Esophagus (tissue), 2 donors: Measurements from ENCODE around the gene TMEM154. TPM values are rescaled to one million over a fixed set of nuclear protein-coding genes. Genes with fewer than 3 reads are reported as not detected.
A peak's percentile ranks its signal among the peaks of the same experiment; 100 is the strongest.

Experiments used
- H3K27ac ChIP-seq, 2 donors: one replicate each; pipeline ENCODE4 v1.5.1; 2013; ENCODE audit warnings: low read depth in 2 of 2, mild to moderate bottlenecking in 2 of 2, inconsistent platforms in 1 of 2, low read length in 1 of 2, moderate library complexity in 1 of 2
- H3K27me3 ChIP-seq, 2 donors: one replicate each; pipeline ENCODE4 v1.6.1; 2013; ENCODE audit warnings: low read length in 2 of 2, control low read depth in 1 of 2, mild to moderate bottlenecking in 1 of 2; ENCODE audit not compliant: insufficient read depth in 2 of 2, control insufficient read depth in 1 of 2
- H3K36me3 ChIP-seq, 2 donors: one replicate each; pipeline ENCODE4 v1.6.1; 2013; ENCODE audit warnings: low read length in 1 of 2; ENCODE audit not compliant: control insufficient read depth in 2 of 2, insufficient read depth in 2 of 2
- H3K4me1 ChIP-seq, 2 donors: one replicate each; pipeline ENCODE4 v1.6.1; 2013; ENCODE audit warnings: low read length in 1 of 2; ENCODE audit not compliant: control insufficient read depth in 2 of 2, insufficient read depth in 2 of 2
- H3K4me3 ChIP-seq, 2 donors: one replicate each; pipeline ENCODE4 v1.5.1; 2013; ENCODE audit warnings: low read length in 2 of 2, mild to moderate bottlenecking in 2 of 2, low read depth in 1 of 2, moderate library complexity in 1 of 2
- H3K9me3 ChIP-seq, 2 donors: one replicate each; pipeline ENCODE4 v1.6.1; 2013; ENCODE audit warnings: mild to moderate bottlenecking in 2 of 2, low read depth in 1 of 2, low read length in 1 of 2, moderate library complexity in 1 of 2; ENCODE audit not compliant: control insufficient read depth in 2 of 2, insufficient read depth in 1 of 2
- whole genome bisulfite sequencing, 2 donors: extraction: QIAGEN DNeasy Blood & Tissue Kit; methylation state at CpG; one replicate each; pipeline ENCODE4 v1.1.7; 2013; 5-methylcytosine and 5-hydroxymethylcytosine counted together
- polyA plus RNA-seq, 2 donors: library from polyadenylated mRNA; stranded (reverse); fragments of 200-250 nt; gene quantifications; one replicate each; pipeline ENCODE4 v1.2.3, GENCODE V29; 2013
- donor health status: healthy with polysubstance abuse.
- donor health status: Bipolar disorder and iron deficiency.

TMEM154 gene
- polyA plus RNA-seq, 2 donors: 17.7 to 24.2 TPM

DNA sequence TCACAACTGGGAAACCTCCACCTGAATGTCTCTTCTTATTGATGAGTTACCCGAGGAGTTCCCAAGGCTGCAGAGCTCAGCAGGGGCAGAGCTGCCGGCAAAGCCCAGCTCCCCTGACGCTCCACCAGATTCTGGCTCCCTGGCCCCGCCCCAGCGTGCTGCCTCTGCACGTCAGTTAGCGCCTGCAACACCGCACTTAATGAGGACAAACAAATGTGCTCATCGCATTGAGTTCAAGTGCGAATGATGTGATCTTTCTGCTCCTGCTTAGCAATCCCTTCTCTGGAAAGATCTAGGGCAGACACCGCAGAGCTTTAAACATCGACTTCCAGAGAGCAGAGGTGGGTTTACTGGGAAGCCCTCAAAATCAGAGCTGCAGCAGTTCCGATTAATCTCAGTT lies 88.4 kb downstream of the TMEM154 start:
- Histone ChIP-seq H3K27me3 (no peaks in the 10 kb centered on the region), H3K27ac (peak overlapping the region; percentile 5 to 82), H3K4me3 (peak overlapping the region; percentile 3 to 9), H3K36me3 (no peaks in the 10 kb centered on the region), H3K9me3 (no peaks in the 10 kb centered on the region), H3K4me1 (peaks cover 0 to 2% of the 10 kb centered on the region in 2 donors)
- 11 to 16% methylated on average over 13 of the region's 13 CpGs for whole genome bisulfite sequencing, 2 donors

DNA sequence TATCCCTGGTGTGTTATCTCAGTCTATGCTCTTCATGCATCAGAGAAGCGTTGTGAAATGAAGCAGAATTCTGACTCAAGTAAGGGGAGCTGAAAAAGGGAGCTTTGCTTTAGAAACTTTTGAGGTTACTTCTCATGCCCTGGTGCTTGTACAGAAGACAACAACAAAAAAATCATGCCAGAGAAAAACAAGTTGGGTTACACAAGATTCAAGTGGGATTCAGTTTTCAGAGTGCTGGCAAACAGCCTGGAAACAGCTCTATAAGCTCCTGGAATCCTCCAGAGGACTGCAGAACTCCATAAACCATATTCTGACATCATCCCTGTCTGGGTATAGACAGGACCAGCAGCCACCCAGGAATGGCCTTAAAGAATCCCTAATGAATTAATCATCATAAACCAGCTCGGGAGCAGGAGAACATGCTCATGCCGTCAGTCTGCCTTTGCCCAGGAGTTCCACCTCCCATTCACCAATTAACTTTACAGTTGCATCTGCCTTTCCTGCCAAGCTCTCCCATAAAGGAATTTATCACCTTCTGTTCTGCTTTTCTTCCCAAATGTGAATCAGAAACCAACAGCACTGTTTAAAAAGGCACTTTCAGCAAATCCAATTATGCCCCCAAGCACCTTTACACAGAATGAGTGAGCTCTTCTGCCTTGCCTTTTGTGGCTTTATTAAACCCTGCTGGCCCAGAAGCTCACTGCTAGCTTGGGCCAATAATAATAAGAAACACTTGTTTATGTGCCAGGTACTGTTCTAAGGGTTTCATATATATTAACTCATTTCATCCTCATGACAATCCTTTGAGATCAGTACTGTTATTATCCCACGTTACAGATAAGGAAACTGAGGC lies 89.4 kb downstream of the TMEM154 start:
- peak overlapping the region; percentile 39 to 75 for H3K27ac ChIP-seq
- H3K36me3 ChIP-seq: no peaks in the 10 kb centered on the region
- peaks cover 0 to 2% of the 10 kb centered on the region in 2 donors for H3K4me1 ChIP-seq
- H3K9me3 ChIP-seq: no peaks in the 10 kb centered on the region
- 30 to 35% methylated on average over 4 of the region's 4 CpGs for WGBS, 2 donors
- H3K4me3 ChIP-seq: no peak overlapping the region
- H3K27me3 ChIP-seq: no peaks in the 10 kb centered on the region

- peaks cover 0 to 2% of the 10 kb centered on the region in 2 donors for H3K4me1 ChIP-seq
- H3K9me3 ChIP-seq: no peaks in the 10 kb centered on the region
- 83% methylated on average over 4 of the region's 4 CpGs for WGBS, 2 donors
- no peak overlapping the region for H3K4me3 ChIP-seq
- no peaks in the 10 kb centered on the region for H3K27me3 ChIP-seq
- no peaks in the 10 kb centered on the region for H3K36me3 ChIP-seq
- H3K27ac ChIP-seq: no peak overlapping the region
Observed at GRCh38 chr4:152588869-152589268, 90.9 kb downstream of the TMEM154 start.

GRCh38 chr4:152587127-152587526 lies 92.7 kb downstream of the TMEM154 start:
- no peaks in the 10 kb centered on the region for H3K27me3 ChIP-seq
- 88% methylated on average over 3 of the region's 3 CpGs for WGBS, 2 donors
- H3K27ac ChIP-seq: no peak overlapping the region
- no peaks in the 10 kb centered on the region for H3K9me3 ChIP-seq
- H3K4me3 ChIP-seq: no peak overlapping the region
- peaks cover 0 to 2% of the 10 kb centered on the region in 2 donors for H3K4me1 ChIP-seq
- no peaks in the 10 kb centered on the region for H3K36me3 ChIP-seq

GRCh38 chr4:152586668-152587067 lies 93.1 kb downstream of the TMEM154 start:
- Histone ChIP-seq H3K9me3 (no peaks in the 10 kb centered on the region), H3K36me3 (no peaks in the 10 kb centered on the region), H3K4me1 (peaks cover 0 to 2% of the 10 kb centered on the region in 2 donors), H3K27ac (peak overlapping the region in 1 of 2 donors; percentile 65), H3K27me3 (no peaks in the 10 kb centered on the region), H3K4me3 (no peak overlapping the region)
- whole genome bisulfite sequencing, 2 donors: 73 to 85% methylated on average over 2 of the region's 2 CpGs

DNA sequence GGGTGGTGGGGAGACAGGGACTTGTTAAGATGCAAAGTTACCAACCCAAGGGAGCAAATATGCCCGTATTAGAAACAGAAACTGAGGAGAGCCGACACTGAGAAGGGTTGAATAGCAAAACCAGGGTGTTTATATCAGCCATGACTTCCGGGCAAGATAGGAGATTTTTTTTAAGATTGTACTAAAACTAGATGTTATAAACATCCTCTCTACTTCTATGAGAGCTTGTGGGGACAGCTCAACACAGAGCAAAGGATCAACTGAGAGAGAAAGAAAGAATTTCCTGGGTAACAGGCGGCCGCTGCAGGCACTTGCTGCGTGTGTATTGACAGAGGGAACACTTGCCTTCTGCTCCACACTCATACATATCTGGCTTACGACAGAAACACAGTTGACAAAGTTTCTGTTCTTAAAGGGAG lies 94.8 kb downstream of the TMEM154 start:
- Histone ChIP-seq H3K27ac (peak overlapping the region; percentile 16 to 24), H3K36me3 (no peaks in the 10 kb centered on the region), H3K27me3 (no peaks in the 10 kb centered on the region), H3K4me3 (no peak overlapping the region), H3K4me1 (peaks cover 0 to 2% of the 10 kb centered on the region in 2 donors), H3K9me3 (no peaks in the 10 kb centered on the region)
- WGBS, 2 donors: 51 to 55% methylated on average over 7 of the region's 7 CpGs

- WGBS, 2 donors: 85 to 86% methylated on average over 3 of the region's 3 CpGs
- Histone ChIP-seq H3K27ac (no peak overlapping the region), H3K4me1 (no peaks in the 10 kb centered on the region), H3K36me3 (no peaks in the 10 kb centered on the region), H3K4me3 (no peak overlapping the region), H3K9me3 (no peaks in the 10 kb centered on the region), H3K27me3 (no peaks in the 10 kb centered on the region)
Observed at GRCh38 chr4:152581536-152582160, 98.1 kb downstream of the TMEM154 start.

- no peaks in the 10 kb centered on the region for H3K36me3 ChIP-seq
- no peaks in the 10 kb centered on the region for H3K27me3 ChIP-seq
- 93 to 94% methylated on average over 6 of the region's 6 CpGs for WGBS, 2 donors
- H3K4me3 ChIP-seq: no peak overlapping the region
- H3K4me1 ChIP-seq: no peaks in the 10 kb centered on the region
- no peaks in the 10 kb centered on the region for H3K9me3 ChIP-seq
- H3K27ac ChIP-seq: no peak overlapping the region
Observed at GRCh38 chr4:152579916-152580315, 99.9 kb downstream of the TMEM154 start.

- no peak overlapping the region for H3K27ac ChIP-seq
- WGBS, 2 donors: 77 to 85% methylated on average over 11 of the region's 11 CpGs
- H3K9me3 ChIP-seq: no peaks in the 10 kb centered on the region
- H3K27me3 ChIP-seq: no peaks in the 10 kb centered on the region
- no peaks in the 10 kb centered on the region for H3K4me1 ChIP-seq
- H3K4me3 ChIP-seq: no peak overlapping the region
- H3K36me3 ChIP-seq: no peaks in the 10 kb centered on the region
Observed at GRCh38 chr4:152579107-152579764, 100.6 kb downstream of the TMEM154 start.
